B cell (primary cell): Measurements from ENCODE around the gene GREM1.

ENCODE experiments used
- EZH2 ChIP-seq: IDR thresholded peaks from 2 replicates; pipeline ENCODE4 v1.6.1; 2012; ENCODE audit warnings: borderline replicate concordance, low read depth, mild to moderate bottlenecking, moderate library complexity, low read length; ENCODE audit not compliant: insufficient read depth, poor library complexity, severe bottlenecking
- TF ChIP-seq, protein P1 (sequence below): fragments of 200-600 bp; IDR thresholded peaks from one replicate; pipeline ENCODE4 v1.8.0; 2022; ENCODE audit warnings: antibody characterized with exemption, mild to moderate bottlenecking

DNA sequence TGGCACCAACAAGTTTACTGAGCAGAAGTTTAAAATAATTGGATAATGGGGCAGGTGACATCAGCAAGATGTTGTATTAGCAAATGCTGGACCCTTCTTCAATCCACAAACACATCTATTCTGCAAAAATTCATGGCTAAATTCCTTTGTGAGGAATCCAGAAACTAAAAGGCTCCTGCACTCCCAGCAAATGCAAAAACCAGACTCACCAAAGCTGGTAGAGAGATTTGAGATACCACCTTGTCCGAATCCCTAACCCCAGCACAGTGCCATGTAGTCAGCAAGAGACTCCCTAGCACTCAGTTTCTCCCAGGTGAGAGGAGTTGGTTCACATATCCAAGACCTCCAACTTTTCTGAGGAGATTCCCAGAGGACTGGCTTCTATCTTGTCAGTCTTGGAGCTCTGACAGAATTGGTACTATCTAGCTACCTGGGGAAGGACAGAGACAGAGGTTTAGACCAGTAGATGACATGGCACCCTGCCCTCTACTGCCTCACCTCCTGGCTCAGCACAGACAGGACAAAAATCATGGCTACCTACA lies 21.8 kb downstream of the GREM1 start:
- TF ChIP-seq, protein P1, sequence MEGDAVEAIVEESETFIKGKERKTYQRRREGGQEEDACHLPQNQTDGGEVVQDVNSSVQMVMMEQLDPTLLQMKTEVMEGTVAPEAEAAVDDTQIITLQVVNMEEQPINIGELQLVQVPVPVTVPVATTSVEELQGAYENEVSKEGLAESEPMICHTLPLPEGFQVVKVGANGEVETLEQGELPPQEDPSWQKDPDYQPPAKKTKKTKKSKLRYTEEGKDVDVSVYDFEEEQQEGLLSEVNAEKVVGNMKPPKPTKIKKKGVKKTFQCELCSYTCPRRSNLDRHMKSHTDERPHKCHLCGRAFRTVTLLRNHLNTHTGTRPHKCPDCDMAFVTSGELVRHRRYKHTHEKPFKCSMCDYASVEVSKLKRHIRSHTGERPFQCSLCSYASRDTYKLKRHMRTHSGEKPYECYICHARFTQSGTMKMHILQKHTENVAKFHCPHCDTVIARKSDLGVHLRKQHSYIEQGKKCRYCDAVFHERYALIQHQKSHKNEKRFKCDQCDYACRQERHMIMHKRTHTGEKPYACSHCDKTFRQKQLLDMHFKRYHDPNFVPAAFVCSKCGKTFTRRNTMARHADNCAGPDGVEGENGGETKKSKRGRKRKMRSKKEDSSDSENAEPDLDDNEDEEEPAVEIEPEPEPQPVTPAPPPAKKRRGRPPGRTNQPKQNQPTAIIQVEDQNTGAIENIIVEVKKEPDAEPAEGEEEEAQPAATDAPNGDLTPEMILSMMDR, result no peak
- TF ChIP-seq EZH2, result no peak
